ENCODE data around the gene CSTF3.
"Not testable (repeated sequence)": the region's sequence is repeated elsewhere in the genome, so short reads cannot be mapped to it uniquely, and the experiment has no call there.

Gene CSTF3

DNA sequence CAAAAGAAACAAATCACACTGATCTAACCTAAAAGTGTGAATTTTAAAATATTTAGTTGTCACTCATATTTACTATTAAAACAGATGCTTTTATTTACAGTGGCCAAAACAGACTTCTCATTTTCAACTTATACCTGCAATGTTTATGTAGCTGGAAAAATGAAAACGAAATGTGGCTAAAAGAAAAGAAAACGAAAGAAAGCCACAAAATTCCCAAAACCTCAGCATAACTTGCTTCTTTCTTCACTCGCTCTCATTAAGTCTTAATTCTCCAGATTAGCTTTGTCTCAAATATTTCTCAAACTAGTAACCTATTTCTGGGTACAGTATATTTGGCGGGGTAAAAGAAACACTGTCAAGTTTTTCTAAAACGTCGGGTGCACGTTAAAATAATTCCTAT lies 693 bp downstream of the CSTF3 start:
- no peak for DNase-seq (ENCODE audit: low read depth)

DNA sequence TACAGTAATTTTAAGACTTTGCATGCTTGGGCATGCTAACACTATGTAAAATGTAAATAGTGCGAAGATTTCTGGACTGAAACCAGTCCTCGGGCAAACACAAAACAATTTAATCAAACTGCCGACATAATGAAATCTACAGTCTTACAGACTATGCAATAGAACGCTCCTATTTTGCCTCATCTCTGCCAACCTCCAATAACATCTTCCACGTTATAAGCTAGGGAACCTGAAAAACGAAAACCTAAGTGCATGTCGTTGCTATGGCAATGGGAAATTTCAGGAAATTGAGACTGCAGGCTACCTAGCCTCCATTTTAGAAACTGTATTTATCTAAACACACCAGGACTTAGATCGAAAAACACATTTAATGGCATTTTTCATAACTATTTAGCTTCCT lies 1.1 kb downstream of the CSTF3 start:
- peak; percentile 36 for DNase-seq (ENCODE audit: low read depth)

DNA sequence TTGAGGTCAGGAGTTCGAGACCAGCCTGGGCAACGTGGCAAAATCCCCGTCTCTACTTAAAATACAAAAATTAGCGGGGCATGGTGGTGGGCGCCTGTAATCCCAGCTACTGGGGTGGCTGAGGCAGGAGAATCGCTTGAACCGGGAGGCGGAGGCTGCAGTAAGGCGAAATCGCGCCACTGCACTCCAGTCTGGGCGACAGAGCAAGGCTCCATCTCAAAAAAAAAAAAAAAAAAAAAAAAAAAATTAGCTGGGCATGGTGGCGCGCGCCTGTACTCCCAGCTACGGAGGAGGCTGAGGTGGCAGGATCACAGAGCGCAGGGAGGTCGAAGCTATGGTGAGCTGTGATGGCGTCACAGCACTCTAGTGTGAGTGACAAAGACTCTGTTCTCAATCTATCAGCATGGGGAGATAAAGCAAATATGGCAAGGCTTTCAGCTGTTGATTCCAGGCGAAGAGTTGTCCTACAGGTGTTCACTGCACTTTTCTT lies 1.9 kb downstream of the CSTF3 start:
- not testable (repeated sequence) for DNase-seq (ENCODE audit: low read depth)

DNA sequence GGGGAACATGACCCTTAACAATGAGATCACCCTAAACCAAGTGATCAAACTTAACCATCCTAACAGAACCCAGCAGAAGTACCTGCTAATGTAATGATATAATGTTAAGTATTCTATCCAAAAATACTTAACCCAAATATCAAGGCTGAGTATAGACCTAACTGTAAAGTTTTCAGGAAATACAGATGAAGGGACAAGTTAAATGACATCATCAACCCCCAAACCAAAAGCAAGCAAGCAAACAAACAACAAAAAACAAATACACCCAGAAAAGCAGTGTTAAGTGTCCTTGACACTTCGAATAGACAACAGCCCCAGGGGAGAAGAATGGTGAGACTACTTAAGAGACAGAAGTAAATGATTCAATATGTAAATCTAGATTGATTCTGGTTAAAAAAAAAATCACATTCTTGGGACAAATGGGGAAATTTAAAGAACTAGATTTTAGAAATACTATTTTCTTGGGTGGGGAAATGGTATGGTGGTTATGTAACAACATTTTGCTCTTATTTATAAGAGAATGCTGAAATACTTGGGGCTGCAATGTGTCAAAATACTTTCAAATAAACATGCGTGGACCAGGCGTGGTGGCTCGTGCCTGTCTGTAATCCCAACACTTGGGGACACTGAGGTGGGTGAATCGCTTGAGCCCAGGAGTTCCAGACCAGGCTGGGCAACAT lies 2.5 kb downstream of the CSTF3 start:
- DNase-seq (ENCODE audit: low read depth), result no peak

DNA sequence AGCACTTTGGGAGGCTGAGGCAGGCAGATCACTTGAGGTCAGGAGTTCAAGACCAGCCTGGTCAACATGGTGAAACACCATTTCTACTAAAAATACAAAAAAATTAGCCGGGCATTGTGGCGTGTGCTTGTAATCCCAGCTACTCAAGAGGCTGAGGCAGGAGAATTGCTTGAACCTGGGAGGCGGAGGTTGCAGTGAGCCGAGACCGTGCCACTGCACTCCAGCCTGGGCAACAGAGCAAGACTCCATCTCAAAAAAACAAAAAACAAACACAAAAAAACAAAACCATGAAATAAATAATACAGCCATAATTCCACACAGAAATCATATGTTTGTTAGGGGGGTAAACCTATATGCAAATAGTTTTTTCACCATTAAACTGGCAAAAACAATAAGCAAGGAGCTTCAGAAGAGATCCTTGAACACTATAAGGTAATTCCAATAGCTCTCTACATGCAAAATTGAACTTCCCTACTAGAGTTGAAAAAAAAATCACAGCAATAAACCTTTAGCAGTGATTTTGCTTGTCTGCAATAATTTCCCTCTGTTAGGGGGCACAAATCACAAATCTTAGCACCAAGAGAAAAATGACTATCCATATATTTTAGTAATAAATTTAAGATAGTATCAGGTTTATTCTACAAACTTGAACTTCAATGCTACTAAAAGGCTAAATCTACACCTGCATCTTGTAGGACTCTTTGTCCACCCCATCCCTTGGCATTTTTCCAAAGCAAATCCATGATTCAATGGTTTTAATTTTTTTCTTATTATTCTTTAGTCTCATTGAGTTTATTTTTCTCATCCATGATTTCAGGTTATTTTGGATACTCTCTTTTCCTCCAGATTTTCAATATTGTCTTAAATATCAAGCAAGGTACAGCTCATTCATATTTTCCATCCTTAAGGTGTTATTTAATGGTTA lies 3.9 kb downstream of the CSTF3 start:
- DNase-seq (ENCODE audit: low read depth), result no peak

DNA sequence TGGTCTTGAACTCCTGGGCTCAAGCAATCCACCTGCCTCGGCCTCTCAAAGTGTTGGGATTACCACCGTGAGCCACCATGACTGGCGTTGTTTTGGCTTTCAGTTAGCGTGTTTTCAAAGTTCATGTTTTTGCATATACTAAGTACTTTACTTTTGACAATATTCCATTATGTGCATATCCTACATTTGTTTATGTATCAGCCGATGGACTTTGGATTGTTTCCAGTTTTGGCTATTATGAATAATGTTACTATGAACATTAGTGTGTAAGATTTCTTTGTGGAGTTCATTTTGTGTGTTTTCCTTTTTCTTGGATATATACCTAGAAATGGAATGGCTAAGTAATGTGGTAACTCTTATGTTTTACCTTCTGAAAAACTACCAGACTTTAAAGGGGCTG lies 9.9 kb downstream of the CSTF3 start:
- DNase-seq (ENCODE audit: low read depth), result no peak

DNA sequence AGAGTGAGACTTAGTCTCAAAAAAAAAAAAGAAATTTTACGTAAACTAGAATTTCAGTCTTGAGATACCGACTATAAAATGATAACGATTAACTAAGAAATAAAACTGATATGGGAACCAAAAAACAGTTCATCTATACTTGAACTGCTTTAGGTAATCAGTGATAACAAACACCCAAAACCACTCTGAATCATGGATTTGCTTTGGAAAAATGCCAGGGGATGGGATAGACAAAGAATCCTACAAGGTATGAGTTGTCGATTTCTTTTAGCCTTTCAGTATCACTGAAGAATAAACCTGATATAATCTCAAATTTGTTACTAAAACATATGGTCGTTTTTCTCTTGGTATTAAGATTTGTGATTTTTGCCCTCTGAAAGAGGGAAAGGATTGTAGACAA lies 13.7 kb downstream of the CSTF3 start:
- no peak for DNase-seq (ENCODE audit: low read depth)

DNA sequence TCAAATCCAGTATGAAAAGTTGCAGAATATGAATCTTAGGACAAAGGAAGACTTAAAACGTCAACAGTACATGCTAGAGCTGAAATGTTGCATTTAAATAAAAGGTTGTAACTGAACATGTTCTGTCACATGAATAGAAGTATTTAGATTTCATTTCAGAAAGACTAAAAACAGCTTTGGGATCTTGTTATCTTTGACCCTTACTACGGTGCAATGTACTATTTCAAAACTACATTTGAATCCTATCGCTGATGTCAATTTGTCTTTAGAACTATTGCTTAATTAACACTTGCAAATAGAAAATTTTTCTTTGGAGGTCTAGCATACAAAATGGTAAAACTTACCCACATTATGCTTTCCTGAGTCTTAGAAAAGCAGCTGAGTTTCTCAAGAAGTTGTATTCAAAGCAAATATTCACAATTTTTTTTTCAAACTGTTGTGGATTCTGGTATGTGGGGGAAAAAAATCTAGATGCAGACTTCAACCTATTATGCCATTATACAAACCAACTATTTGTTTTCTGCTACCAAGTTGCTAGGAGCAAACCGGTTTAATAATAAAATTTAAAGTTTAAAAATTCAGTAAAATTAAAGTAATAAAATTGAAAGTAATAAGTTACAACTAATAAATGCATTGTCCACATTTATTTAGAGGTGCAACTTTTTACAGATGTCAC lies 25.4 kb downstream of the CSTF3 start:
- no peak for DNase-seq (ENCODE audit: low read depth)

DNA sequence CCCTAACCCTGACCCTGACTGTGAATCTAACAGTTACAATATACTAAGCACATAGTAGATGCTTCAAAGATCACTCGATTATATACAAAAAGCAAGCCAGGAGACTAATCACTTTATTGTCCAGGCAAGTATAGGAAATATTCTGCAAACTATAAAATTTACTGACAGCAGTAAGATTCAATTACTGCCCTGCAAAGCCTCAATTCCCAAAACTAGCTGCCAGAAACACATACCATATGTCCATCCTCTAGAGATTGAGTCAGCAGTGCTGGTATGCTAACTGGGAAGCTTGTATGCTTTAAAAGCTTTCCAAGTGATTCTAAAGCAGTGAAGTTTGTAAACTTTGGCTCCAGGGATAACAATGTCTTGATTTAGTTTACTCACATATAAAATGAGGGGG lies 26.1 kb downstream of the CSTF3 start:
- peak; percentile 75 for DNase-seq (ENCODE audit: low read depth)

DNA sequence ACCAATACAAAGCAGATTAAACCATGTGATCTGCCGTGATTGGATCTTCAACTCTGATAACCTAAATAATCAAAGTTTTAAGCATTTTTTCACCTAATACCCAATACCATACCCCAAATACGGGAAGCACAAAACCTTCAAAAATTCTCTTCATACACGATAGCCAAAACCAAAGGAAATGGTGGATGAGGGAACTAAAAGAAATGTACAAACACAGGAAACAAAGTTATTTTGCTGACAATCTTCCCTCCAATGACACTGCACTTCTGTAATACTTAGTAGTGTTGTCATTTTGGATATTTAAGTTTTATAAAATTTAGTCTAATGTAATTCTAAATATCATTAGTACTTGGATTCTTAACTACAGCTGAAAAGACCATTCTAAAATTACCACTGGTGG lies 27.0 kb downstream of the CSTF3 start:
- no peak for DNase-seq (ENCODE audit: low read depth)

DNA sequence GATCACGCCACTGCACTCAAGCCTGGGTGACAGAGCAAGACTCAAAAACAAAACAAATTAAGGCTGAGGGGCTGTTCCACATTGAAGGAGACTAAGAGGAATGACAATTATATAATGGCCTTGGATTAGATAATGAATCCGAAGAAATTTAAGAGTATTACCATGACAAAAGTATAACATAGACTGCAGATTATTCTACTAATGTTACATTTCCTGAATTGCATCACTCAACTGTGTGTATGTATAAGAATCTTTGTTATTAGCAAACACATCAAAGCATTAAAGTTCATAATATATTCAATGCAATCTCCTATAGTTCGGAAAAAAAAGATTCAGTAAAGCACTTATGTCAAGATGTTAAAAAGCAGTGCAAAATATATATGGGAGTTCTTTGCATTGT lies 27.5 kb downstream of the CSTF3 start:
- no peak for DNase-seq (ENCODE audit: low read depth)

DNA sequence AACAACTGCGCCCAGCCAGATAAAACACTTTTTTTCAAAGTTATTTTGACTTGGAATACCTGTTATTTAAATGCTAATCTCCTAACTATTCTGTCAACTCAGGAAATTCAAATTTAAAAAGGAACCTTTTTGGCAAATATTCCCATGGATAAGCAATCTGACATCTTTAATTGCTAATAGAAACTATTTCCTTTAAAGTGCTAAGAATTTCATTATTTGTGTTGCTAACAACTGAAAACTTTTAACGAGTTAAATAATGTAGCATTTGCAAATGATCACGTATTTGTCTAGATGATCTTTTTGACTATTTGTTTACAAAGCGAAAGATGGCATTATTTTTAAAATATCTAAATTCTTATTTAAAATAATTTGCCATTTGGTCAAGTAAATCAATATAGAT lies 28.8 kb downstream of the CSTF3 start:
- DNase-seq (ENCODE audit: low read depth), result no peak

DNA sequence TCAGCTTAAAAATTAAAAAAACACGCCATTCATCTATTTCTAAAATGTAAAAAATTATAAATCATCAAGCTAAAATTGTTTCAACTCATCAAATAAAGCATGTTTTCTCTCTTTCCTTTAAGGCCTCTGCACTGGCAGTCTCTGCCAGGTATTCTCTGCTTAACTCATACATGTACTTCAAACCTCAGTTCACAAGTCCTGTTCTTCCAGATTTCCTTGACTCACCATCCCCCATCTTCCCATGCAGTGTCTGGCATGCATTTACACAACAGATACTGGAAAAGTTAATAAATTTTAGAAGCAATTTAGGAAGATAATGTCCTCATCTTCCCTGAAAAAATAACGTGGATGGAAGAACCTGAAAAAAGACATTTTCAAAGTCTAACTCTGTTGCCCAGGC lies 32.5 kb downstream of the CSTF3 start:
- no peak for DNase-seq (ENCODE audit: low read depth)

DNA sequence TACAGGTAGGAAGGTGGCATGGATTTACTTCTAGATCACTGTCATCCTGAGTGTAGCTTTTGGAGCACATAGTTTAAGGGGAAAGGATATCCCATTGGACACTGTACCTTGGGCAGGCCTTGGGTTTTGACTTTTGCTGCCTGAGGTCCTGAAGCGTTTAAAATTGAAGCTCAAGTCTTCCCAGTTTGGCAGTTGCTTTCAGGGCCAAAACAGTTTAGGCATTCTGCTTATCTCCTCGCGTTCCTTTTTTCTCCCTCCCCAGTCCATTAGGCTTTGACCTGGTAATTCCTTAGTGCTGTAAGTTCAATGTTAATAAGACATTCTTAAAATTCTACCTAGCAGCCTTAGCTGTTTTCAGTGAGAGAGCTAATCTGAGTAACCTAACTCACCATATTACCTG lies 35.7 kb downstream of the CSTF3 start:
- DNase-seq (ENCODE audit: low read depth), result no peak

DNA sequence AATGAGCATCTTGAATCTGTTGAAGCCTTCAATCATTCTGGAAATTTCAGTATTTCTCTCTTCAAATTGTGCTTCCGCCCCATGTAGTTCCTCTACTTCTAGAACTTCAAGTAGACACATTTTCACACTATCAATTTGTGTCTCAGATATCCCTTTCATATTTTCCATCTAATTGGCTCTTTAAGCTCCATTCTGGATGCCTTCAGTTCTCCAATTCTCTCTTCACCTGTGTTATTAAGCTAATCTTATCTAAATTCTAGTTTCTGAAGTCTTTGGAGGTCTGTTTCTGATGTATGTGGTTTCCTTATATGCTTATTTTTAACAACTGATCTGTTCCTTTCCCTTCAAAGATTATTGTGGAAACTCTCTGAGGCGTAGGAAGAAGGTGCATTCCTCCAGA lies 36.3 kb downstream of the CSTF3 start:
- DNase-seq (ENCODE audit: low read depth), result no peak

DNA sequence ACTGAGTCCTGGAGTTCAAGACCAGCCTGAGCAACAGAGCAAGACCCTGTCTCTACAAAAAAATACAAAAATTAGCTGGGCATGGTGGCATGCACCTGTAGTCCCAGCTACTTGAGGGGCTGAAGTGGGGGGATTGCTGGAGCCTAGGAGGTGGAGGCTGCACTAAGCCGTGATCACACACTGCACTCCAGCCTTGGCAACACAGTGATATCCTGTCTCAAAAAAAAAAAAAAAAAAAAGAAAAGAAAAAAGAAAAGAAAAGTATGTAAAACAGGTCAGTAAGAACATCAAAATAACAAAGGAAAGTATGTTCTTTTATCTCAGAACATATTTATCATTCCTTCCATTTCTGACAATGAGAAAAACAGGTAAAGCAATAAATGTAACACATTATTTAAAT lies 38.6 kb downstream of the CSTF3 start:
- DNase-seq (ENCODE audit: low read depth), result not testable (repeated sequence)

DNA sequence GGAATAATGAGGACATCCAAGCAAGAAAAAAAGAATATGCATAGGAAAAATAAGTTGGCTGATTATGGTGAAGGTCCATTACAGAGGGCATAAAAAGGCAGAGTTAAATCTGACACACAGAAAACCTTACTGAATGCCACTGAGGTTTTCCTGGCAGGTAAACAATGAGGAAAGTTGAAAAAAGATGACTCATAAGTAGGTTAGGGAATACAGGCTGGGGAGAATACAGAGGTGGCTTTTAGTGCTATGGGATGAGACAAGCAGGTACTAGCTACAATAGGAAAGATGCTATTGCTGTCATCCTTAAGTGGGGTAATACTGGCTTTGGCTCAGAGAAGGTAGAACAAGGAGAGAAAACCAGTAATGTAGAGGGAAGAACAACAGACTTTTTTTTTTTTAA lies 44.7 kb downstream of the CSTF3 start:
- no peak for DNase-seq (ENCODE audit: low read depth)

DNA sequence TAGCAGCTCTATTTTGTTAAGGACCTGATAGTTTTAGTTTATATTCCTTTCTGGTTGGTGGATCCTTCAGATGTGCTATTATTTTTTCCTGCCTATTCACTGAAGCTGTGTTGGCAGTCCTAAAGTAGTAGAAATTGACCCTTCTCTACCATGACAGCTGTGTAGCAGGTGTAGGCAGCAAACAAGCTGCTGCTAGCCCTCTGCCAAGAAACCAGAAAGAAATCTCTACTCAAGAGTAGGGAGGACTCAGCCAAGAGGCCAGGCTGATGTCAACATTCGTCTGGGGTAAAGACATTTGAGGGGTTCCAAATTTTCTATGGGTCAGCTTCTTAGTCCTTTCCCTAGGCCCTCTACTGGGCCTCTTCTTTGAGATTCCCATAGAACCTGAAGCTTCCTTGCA lies 51.2 kb downstream of the CSTF3 start:
- DNase-seq (ENCODE audit: low read depth), result no peak

DNA sequence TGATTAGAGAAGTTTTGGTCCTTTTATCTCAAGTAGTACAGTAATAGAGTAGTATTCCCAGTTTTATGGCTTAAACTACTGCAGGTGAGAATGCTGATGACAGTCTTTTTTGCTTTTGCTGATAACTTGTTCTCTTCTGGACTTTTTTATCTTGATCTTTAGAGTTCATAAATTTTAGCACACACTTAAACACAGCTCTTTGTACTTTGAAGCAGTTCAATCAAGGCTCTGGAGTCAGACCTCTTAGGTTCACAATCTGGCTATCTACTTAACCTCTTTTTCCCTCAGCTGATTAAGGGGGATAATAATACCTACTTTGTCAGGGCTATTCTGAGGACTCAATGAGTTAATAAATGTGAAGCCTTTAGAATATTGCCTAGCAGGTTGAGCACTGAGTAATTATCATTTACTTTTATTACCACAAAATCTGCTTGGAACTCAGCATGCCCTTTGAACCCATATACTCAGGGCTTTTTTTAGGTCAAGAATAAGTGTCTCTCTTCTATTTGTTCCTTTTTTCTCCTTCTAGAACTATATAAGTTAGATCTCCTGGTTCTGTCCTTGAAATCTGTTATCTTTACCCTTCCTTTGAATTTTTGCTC lies 51.9 kb downstream of the CSTF3 start:
- DNase-seq (ENCODE audit: low read depth), result no peak

DNA sequence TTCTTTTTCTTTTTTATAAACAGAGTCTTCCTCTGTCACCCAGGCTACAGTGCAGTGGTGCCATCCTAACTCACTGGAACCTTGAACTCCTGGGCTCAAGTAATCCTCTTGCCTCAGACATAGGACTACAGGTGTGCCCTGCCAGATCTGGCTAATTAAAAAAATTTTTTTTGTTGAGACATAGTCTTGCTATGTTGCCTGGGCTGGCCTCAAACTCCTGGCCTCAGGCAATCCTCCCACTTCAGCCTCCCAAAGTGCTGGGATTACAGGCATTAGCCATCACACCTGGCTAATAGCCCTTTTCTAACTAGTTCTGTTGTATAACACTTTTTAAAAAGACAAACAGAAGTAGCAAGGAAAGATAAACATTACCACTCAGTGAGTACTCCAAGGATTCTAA lies 57.4 kb downstream of the CSTF3 start:
- no peak for DNase-seq (ENCODE audit: low read depth)

DNA sequence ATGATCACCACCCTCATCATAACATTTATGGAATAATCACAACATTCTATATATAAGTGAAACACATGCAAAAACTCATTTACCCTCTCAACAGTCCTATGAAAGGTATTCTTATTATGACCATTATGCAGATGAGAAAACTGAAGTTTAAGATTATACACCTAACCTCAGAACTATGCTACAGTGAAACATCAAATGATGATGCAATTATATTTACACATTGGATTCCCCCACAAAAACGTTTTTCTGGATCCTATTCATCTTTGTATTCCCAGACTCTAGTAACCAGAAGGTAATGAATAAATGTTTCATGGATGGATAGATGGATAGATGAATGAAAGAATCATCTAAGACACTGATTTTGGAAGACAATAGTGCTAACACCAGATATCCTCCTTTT lies 67.1 kb downstream of the CSTF3 start:
- DNase-seq (ENCODE audit: low read depth), result no peak

DNA sequence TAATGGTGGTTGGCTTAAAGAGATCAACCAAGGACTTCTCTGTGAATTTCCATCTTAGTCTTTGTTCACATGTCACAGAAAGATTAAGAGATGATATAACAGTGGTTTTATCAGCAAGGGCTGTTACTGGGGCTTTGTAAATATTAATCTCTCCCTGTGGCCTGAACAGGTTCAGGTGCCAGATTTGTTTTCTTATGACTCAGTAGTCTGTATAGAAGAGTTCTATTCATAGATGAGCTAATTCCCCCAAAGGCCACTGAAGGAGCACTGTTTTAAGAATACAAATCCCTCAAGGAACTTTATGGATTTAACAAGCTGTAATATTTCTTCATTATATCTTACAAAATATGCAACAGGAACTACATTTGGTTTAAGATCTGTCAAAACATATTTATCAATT lies 71.5 kb downstream of the CSTF3 start:
- DNase-seq (ENCODE audit: low read depth), result no peak

DNA sequence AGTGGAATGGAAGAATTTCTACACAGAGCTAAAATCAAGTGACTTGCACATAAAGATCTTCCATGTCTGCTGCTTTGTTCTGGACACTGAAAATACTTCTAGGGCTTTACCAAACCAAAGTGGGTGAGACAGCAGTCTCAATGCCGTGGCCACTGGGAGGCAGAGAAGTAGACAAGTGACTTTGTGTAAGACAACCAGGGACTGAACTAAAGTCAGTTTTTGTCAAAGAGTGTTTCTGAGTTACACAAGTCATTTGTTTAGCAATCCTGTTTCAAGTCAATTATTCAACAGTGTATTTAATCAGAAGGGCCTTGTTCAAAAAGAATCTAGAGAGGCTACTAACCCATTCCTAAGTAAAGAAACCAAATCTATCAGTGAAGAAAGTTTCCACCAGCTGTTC lies 75.3 kb downstream of the CSTF3 start:
- DNase-seq (ENCODE audit: low read depth), result no peak
